PC-9 (cell line): ENCODE results near the gene LRRC8A.

Experiments
- CTCF ChIP-seq: fragments of 200-600 bp; sonication (generic); conservative IDR thresholded peaks from 2 replicates; pipeline ENCODE4 v1.6.1; 2017; ENCODE audit warnings: mixed run types, antibody characterized with exemption, mild to moderate bottlenecking, moderate library complexity
- EZH2 ChIP-seq: fragments of 200-600 bp; sonication (generic); IDR thresholded peaks from 2 replicates; pipeline ENCODE4 v1.8.0; 2017; ENCODE audit warnings: antibody characterized with exemption, low read depth

DNA sequence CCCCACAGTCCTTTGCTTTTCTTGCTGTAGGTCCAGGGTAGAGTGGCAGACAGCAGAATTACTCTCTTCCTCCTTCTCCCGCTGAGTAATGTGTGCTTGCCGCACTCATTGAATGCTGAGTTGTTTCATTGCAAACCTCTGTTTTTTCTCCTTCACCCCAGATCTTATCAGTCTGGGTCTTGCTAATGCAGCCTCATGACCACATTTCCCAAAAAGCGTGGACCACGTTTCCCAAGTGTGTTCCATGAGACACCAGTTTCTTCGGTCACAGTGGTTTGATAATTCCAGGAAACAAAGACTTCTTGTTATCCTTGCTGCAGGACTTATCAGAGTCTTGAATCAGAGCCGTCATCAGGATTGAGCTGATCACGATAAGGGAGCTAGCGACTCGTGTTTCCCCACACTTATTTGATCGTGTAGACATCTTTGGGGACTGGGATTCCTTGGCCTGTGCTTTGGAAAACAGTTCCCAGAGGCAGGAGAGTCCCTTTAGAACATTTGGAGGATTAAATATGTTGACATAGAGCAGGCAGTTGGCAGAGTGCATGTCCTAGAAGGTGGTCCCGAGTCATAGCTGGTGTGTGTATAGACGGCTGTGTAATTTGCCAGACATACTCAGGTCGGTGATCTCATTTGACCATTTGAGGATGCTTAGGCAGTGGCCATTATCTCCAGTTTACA, 4.4 kb downstream of the LRRC8A start:
- TF ChIP-seq EZH2 (no peak), CTCF (no peak)
